GM18909 (cell line): ENCODE measurements around the gene IPO9.

Experiments
- ATAC-seq: cut with Tn5 transposase; IDR thresholded peaks from one replicate; pipeline ENCODE4 v1.9.1; 2021; ENCODE audit warnings: mild to moderate bottlenecking; ENCODE audit not compliant: unreplicated experiment, poor library complexity

IPO9 gene

GRCh38 chr1:201886103-201886885 is 57.3 kb downstream of the IPO9 start:
- no peak for ATAC-seq

GRCh38 chr1:201887116-201887866 is 58.3 kb downstream of the IPO9 start:
- no peak for ATAC-seq

- no peak for ATAC-seq
Measured at GRCh38 chr1:201888282-201889089, 59.5 kb downstream of the IPO9 start, which contains the start of gene SHISA4. SHISA4 (plus strand) TSS chr1:201888898; CDS start chr1:201888995, 97 bp downstream.

- no peak for ATAC-seq
Measured at GRCh38 chr1:201889090-201889968, 60.4 kb downstream of the IPO9 start.

- no peak for ATAC-seq
Measured at GRCh38 chr1:201890223-201890622, 61.3 kb downstream of the IPO9 start.

- ATAC-seq, result no peak
Measured at GRCh38 chr1:201890806-201891450, 62.0 kb downstream of the IPO9 start.

- no peak for ATAC-seq
Measured at GRCh38 chr1:201891451-201892045, 62.6 kb downstream of the IPO9 start.

- ATAC-seq, result no peak
Measured at GRCh38 chr1:201892211-201892610, 63.3 kb downstream of the IPO9 start.

- ATAC-seq, result no peak
Measured at GRCh38 chr1:201893431-201893830, 64.5 kb downstream of the IPO9 start.

- no peak for ATAC-seq
Measured at GRCh38 chr1:201894343-201895119, 65.6 kb downstream of the IPO9 start.

GRCh38 chr1:201895120-201895665 is 66.2 kb downstream of the IPO9 start:
- ATAC-seq, result no peak

GRCh38 chr1:201895913-201896807 is 67.2 kb downstream of the IPO9 start:
- ATAC-seq, result peak; percentile 75

- ATAC-seq, result no peak
Measured at GRCh38 chr1:201896951-201897391, 68.0 kb downstream of the IPO9 start.

GRCh38 chr1:201898240-201898894 is 69.4 kb downstream of the IPO9 start:
- no peak for ATAC-seq

GRCh38 chr1:201898992-201899391 is 70.0 kb downstream of the IPO9 start:
- ATAC-seq, result no peak

GRCh38 chr1:201899683-201900429 is 70.9 kb downstream of the IPO9 start:
- no peak for ATAC-seq
